Fibroblast of gingiva (primary cell): ENCODE data around the gene APOBEC3A.
"Not testable (repeated sequence)": the region's sequence is repeated elsewhere in the genome, so short reads cannot be mapped to it uniquely, and the experiment has no call there.

ENCODE experiments used
- DNase-seq: peaks from one replicate; pipeline ENCODE4 v3.0.0-alpha.2; 2011; ENCODE audit warnings: low read depth

Gene APOBEC3A

DNA sequence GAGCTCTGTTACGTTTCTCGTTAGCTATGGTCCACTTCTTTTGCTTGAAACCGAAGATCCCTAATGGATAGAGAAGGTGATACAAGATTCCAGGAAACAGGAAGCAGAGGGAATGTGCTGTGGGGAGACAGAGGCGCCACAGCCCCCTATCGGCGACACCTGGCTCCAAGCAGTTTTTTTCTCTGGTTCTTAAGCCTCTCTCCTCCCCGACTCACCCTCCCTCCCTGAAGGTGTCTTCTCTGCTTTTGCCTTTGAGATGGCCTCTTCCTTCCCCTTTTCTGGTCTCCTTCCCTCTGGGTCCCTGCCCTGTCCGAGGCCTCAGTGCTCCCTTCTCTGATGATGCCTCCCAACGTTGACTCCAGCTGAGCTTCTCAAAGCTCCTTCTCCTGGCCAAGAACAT lies 14.2 kb upstream of the APOBEC3A start:
- no peak for DNase-seq

DNA sequence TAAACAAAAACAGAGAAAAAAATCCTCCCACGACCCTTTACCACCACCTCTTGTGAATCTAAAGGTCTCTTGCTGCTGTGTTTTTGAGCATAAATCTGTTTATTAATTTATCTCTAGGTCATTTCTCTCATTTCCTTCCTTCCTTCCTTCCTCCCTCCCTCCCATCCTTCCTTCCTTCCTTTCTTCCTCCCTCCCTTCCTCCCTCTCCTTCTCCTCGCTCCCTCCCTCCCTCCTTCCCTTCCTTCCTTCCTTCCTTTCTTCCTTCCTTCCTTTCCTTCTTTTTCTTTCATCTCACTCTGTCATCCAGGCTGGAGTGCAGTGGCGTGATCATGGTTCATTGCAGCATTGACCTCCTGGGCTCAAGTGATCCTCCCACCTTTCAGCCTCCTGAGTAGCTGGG lies 13.5 kb upstream of the APOBEC3A start:
- DNase-seq = no peak

DNA sequence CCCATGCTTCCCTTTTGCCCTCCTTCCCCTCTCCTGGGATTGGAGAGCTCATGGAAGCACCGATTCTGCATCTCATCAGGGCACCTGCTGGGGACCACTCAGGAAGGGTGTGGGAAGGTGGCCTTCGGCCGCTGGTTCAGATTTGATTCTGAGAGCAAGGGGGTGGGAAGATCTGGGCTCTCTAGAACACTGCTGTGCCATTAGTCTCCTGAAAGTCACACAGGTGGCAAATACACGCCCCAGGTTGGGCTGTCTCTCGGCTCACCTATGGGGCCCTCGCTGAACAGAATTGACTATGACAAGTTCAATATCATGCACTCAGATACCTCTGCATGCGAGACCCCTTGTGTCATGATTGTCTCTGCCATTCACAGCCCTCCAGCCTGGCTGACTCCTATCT lies 12.8 kb upstream of the APOBEC3A start:
- DNase-seq = no peak

DNA sequence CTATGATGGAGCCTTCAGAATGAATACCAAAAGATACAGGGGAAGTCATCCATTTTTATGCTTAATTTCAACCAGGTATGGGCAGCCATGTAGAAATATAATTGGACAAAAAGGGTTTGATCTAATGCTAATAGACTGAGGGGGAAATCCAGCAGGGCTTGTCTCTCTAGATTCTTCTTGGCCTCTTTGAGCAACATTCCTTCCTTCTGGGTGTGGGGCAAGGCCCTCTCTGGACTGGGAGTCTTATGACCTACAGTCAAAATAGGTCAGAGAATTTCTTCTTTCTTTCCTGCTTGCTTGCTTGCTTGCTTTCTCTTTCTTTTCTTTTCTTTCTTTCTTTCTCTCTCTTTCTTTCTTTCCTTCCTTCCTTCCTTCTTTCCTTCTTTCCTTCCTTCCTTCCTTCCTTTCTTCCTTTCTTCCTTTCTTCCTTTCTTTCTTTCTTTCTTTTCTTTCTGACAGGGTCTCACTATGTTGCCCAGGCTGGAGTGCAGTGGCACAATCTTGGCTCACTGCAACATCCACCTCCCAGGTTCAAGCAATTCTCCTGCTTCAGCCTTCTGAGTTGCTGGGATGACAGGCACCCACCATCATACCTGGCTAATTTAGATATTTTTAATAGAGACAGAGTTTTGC lies 11.6 kb upstream of the APOBEC3A start:
- DNase-seq = peak; percentile 0

DNA sequence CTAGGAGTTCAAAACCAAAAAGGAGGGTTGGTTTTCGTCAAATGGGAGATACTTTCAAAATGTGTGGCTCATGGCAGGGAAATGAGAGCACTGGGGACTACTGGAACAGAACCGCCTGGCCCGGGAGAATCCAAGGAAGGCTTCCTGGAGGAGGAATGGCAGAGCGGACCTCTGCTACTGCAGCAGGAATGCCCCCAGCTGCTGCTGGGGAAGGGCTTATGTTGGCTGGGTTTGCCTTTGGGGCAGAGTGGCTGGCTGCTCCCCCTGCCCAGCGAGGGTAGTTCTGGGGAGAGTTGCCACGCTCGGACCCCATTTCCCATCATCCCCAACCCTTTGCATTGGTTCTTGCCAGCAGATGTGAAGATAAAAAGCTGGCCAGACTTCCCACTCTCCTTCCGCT lies 10.6 kb upstream of the APOBEC3A start:
- no peak for DNase-seq

DNA sequence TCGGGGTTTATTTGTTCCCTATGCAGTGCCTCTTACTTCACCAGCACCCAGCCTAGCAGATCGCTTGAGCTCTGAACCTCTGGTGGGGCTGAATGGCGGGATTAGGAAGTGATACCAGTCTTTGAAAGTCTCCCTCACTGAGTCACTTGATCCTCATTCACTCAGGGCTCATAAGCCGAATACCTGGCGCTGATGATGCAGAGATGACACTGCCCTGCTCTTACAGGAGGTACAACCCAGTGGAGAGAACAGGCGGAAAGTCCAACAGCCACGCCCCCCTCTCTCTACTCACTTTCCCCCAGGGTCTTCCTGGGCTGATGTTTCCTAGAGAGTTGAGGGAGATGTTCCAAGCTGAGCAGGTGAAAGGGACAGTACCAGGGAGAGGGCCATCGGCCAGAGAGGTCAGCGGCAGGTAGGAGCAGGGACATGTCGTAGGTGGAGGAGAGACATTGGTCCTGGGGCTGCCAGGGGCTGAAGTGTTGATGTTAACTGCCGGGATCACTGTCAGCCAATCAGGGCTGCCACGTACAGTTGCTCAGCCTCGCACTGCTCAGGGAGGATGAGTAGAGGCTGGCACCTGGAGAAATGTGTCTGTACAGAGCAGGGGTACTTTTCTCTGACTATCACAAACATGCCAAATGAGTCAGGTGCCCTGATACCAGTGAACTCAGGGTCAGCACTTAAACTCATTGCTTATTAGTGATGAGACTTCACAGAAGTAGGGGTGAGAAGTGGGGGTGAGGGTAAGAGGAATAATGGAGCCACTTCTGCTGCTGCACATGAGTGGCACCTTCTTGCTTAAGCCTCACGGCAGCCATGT lies 9.9 kb upstream of the APOBEC3A start:
- peak; percentile 0 for DNase-seq

DNA sequence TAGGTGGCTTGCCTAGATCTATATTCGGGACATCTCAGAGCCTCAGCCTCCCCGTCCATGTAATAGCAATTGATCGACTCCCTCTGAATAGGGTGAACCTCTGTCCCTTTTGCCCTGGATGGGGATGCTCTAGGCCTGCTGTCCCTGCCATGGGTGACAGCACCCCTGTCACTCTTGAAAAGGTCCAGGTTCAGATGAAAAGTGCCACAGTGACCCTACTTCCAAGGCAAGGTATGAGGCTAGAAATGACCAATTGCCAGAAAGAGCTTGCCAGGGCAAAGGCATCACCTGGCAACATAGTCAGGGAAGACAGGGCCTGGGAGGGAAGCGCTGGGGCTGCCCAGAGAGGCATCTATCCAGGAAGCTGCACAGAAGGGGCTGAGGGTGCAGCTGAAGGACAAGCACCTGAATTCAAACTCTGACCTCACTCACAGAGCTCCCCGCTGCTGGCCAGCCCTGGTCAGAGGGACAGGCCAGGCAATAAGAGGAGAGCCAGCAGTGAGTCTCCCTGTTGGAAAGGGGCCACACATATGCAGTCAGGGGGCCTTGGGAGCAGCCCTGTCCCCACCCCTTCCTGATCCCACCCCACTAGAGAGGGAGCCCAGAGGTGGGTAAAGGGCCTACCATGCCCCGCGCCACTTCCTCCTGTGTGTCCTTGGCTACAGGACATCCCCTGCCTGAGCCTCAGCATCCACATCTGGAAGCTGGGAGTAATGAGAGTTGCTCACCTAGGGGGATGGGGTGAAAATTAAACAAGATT lies 9.0 kb upstream of the APOBEC3A start:
- peak; percentile 0 for DNase-seq

DNA sequence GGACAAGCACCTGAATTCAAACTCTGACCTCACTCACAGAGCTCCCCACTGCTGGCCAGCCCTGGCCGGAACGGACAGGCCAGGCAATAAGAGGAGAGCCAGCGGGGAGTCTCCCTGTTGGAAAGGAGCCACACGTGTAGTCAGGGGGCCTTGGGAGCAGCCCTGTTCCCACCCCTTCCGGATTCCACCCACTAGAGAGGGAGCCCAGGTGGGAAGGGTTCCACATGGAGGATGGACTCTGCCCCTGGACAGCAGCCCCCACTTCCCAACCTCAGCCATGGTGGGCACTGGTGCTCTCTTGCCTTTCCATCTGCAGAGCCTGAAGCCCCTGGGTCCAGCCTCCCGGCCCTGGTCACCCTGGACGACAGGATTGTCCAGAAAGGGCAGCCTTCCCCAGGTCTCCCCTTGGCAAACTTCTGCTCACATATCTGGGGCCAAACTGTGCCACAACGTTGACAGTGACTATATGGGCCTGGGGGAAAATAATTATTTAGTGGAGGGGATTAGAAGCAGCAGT lies 7.5 kb upstream of the APOBEC3A start:
- DNase-seq = peak; percentile 0

DNA sequence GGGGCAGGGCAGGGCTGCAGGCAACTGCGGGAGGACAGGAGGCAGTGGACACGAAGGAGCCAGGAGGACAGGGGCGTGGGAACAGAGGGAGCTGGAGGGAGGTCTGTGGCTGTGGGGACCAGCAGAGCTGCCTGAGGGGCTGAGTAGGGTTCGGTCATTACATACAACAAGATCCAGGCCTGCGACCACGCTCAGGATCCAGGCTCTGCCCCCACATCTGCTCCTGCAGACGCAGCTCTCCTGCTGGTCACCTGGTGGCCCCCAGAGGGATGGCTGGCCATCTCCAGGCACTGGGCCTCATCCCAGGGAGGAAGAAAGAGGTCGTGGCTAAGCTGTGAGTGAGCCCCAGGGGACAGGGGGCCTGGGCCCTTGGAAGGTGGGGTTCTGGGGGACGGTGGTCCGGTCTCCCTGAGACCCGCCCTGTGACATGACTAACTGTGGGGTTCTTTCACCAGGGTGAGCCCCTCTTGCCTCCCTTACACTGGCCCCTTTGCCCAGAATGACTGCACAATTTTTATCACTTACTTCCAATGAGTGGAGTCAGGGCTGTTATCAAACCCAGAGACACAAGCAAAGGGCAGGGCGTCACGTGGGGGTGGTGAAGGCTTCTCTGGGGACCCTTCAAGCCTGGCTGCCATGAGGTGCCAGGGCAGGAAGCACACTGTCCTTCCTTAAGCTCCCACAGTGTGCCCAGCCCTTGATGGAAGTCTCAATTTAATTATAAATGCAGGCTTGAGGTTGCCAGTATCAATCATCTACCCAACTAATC lies 6.7 kb upstream of the APOBEC3A start:
- DNase-seq = peak; percentile 0

DNA sequence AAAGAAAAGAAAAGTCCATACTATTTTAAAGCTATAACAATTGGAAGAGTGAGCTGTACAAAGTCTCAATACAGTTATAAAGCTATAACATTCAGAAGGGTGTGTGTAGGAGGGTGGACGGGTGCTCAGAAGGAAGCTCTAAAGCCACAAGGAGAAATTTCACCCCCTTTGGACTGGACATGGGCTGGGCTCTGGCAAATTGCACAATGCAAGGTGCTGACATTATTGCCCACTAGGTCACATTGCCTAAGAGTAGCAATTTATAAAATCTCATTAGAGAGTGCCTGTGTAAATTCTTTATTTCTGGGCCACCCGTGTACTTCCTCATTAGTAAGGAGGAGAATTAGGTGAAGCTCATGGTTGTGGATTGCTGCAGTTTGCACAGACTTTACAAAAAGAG lies 5.7 kb upstream of the APOBEC3A start:
- DNase-seq = peak; percentile 0

DNA sequence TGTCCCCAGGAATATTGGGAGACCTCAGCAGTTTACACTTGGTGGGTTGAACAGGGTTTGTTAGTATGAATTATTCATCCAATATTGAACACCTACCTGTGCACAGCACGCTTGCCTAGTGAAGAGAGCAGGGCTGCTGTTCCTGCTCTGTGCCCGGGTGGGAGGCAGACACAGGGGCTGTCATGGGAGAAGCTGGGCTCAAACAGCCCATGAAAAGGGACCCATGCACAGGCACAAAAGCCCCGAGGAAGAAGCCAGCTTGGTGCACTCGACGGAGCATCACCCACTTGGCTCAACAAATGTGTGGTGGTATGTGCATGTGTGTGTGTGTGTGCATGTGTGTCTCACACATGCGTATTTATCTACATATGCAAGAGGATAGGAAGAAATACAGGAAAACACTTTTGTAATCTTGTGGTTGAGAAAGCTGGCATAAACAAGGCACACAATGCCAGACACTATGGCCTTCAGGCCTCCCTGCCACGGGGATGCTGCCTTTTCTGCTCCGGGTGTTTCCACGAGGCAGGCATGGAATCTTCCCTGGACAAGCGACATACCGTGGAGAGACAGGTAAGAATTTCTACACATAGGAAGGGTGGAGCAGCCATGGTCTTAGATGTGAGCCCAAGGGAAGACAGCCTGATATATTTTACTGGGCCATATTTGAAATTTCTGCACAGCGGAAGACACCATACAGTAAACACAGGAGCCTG lies 5.0 kb upstream of the APOBEC3A start:
- DNase-seq = peak; percentile 9

DNA sequence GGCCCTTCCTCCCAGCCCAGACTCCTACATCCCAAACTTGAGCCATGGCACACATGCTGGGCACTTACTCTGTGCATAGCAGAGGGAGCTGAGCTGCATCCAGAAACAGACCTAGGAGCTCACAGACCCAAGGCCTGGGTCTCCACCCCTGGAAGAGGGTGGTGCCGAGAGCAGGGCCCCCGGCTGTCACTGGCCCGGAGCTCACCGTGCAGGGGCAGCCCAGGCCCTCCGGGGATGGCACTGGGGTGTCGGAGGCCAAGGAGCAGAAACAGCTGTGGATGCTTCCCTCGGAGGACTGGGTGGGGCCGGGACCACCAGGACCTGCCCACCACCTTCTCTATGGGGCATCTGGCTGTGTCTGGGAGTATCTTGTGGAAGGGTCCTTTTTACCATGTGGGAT lies 4.3 kb upstream of the APOBEC3A start:
- DNase-seq = no peak

DNA sequence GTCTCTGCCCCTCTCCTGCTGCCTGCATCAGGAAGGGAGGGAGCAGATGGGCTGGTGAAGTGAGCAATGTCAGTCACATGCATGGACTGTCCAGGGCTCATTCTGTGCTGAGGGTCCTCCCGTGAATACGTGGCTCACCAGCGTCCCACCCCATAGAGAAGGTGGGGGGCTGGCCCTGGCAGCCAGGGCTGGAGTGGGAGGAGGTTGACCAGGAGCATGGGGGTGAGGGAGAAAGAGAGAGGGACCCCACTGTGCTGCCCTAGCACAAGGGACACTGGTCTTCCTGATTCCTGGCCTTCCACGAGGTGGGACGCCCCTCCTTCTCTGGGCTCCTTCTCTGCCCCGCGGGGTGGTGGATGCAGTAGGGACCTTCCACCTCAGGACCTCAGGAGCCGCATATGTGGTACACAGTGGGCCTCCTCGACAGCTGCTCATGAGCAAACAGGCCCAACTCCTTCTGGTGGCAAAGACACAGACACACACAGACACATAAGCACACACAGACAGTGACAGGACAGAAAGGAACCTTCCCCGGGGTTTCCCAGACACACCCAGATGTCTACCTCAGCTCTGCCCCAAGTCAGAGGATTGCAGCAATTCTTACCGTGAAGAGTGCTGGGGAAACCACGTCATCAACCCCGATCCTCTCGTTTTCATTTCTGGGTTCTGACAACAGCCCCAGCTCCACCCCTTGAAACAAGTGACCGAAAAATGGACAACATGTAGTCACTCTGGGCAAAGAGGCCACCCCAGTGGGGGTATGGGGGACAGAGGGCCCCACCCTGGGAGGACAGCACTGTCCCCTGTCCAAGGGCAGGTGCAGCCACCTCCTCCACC lies 3.6 kb upstream of the APOBEC3A start:
- DNase-seq = peak; percentile 0

DNA sequence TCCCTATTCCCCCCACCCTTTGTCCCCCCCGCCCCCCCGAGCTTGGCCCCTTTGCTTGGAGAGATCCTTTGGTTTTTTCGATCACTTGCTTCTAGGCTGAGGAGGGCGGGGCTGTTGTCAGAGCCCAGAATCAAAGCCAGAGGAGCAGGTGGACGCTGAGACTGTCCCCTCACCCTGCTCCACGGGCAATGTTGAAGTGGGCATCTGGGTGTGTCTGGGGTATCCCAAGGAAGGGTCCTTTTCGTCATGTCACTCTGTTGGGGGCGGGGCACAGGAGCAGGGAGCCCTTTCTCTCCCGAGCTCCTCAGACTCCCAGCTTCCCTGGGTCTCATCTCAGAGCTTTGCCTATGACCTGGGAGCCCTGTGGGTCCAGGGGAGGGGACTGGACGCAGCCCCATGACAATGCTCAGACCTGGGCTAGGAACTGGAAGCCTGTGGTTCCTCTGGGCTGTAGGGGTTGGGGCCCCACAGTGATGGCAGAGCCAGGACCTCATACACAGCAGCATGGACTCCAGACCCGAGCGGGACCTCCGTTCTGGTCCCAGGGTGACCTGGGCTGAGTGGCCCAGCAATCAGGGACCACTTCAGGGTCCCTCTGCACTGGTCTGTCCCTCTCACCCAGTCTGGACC lies 2.9 kb upstream of the APOBEC3A start:
- peak; percentile 0 for DNase-seq

DNA sequence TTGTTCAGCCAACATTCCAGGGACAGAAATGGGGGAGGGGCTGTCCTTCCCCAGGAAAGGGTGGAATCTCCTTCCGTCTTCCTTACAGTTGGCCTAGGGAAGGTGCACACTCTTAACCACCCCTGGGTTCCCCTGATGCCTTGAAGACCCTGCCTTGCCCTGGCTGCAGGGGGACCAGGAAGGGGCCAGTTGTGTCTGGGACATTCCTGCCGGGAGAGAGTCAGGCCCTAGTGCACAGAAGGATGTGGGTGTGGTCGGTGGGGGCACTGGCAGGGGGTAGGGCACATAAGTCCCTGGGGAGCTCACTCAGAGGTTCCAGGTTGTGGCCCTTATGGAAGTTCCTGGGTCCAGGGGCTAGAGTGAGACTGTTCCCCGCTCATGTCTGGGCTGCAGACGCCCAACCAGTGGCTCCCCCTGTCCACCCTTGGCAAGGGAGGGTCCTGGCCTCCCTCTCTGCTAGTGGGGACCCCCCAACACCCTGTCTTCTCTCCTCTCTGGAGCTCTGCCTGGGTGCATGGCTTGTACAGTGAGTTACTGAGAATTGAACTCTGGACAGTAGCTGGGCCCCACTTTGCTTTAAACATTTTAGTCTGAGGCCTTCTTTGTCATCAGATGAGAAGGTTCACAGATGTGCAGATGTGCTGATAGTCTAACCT lies 2.0 kb upstream of the APOBEC3A start:
- peak; percentile 0 for DNase-seq

DNA sequence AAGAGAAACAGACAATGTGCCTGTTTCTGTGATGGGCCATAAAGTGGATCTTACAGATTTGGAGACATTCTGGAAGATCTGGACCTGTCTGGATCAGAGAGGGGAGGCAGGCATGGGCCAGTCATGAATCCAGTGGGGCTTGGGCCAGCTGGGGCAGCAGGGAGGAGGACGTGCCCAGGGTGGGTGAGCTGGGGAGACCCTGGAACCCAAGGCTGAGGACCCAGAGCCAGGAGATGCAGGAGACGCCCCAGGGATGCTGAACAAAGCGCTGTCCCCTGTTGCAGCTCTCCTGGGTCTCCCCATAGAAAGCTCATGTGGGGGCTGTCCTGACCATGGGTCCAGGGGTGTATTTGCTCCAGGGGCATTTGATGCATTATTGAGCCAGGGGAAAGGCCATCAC lies 1.5 kb upstream of the APOBEC3A start:
- DNase-seq = peak; percentile 0

DNA sequence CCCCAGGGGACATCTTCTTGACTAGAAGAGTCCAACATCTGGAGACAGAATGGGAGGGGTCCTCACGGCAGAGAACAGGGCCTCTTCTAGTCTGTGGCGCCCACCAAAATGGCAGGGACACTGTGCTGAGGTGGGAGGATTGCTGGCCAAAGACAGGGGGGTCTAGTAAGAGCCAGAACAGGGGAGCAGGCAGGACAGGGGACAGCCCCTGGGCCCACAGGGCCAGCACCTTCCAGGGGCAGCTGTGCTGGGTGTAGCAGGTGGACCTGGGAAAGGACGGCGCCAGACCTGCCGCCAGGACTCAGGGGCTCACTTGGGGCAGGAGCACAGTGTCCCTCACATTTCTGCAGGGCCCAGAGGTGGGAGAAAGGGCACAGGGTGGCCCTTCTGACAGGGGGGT lies 858 bp upstream of the APOBEC3A start:
- peak; percentile 0 for DNase-seq

DNA sequence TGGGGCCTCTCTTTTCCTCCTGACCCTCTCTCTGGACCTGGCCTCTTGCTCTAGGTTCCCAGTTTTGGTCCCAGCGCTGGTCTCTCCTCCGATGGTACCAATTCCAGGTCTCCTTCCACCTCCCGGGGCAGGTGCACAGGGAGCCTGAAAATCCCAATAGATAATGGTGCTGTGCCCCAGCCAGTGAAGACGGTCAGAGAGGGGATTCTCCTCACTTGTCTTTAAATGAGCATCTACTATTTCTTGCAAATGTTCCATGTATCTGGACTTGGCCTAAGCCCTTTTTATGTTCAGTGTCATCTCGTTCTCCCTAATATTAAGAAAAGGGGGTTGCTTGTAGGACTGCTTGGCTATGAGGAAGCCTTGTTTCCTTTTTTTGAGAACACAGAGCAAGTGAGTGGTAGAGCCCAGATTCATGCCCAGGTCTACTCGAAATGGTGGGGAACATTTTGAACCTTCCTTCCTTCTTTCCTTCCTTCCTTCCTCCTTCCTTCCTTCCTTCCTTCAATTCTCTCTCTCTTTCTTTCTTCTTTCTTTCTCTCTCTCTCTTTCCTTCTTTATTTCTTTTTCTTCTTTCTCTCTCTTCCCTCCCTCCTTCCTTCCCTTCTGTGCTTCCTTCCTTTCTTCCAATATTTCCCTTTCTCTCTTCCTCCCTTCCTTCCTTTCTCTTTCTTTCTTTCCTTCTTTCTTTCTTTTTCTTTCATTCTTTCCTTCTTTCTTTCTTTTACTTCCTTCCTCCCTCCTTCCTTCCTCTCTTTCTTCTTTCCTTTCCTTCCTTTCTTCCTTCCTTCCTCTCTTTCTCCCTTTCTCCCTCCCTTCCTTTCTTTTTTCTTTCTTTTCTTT lies 620 bp downstream of the APOBEC3A start:
- peak; percentile 0 for DNase-seq

DNA sequence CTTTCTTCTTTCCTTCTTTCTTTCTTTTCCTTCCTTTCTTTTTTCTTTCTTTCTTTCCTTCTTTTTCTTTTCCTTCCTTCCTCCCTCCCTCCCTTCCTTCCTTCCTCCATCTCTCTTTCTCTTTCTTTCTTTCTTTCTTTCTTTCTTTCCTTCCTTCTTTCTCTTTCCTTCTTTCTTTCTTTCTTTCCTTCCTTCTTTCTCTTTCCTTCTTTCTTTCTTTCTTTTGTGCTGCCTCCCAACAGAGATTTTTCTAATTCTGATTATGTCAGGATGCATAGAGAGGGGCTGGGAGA lies 1.2 kb downstream of the APOBEC3A start:
- DNase-seq = not testable (repeated sequence)
